GM10266 (cell line): ENCODE data around the gene TPRN.

Experiments used
- DNase-seq: peaks from one replicate; pipeline ENCODE4 v3.0.0; 2012; ENCODE audit errors: extremely low spot score
- TF ChIP-seq, protein P1 (sequence below): IDR thresholded peaks from 2 replicates; pipeline ENCODE4 v1.5.1; 2012; ENCODE audit warnings: mild to moderate bottlenecking, low read depth; ENCODE audit not compliant: control insufficient read depth, insufficient read depth; ENCODE audit errors: missing control alignments

Gene TPRN

DNA sequence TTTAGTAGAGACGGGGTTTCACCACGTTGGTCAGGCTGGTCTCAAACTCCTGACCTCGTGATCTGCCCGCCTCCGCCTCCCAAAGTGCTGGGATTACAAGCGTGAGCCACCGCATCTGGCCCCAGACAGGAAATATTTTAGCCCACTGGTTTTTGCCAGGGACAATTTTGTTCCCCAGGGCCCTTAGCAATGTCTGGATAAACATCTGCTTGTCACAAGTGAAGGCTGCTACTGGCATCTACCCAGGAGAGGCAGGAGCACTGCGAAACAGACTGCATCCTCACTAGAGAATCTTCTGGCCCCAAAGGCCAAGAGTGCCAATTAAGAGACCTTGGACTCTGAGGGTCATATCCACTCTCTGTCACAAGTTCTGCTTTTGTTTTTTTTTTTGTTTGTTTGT, 2.4 kb upstream of the TPRN start:
- TF ChIP-seq, protein P1, sequence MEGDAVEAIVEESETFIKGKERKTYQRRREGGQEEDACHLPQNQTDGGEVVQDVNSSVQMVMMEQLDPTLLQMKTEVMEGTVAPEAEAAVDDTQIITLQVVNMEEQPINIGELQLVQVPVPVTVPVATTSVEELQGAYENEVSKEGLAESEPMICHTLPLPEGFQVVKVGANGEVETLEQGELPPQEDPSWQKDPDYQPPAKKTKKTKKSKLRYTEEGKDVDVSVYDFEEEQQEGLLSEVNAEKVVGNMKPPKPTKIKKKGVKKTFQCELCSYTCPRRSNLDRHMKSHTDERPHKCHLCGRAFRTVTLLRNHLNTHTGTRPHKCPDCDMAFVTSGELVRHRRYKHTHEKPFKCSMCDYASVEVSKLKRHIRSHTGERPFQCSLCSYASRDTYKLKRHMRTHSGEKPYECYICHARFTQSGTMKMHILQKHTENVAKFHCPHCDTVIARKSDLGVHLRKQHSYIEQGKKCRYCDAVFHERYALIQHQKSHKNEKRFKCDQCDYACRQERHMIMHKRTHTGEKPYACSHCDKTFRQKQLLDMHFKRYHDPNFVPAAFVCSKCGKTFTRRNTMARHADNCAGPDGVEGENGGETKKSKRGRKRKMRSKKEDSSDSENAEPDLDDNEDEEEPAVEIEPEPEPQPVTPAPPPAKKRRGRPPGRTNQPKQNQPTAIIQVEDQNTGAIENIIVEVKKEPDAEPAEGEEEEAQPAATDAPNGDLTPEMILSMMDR = no peak
- no peak for DNase-seq

DNA sequence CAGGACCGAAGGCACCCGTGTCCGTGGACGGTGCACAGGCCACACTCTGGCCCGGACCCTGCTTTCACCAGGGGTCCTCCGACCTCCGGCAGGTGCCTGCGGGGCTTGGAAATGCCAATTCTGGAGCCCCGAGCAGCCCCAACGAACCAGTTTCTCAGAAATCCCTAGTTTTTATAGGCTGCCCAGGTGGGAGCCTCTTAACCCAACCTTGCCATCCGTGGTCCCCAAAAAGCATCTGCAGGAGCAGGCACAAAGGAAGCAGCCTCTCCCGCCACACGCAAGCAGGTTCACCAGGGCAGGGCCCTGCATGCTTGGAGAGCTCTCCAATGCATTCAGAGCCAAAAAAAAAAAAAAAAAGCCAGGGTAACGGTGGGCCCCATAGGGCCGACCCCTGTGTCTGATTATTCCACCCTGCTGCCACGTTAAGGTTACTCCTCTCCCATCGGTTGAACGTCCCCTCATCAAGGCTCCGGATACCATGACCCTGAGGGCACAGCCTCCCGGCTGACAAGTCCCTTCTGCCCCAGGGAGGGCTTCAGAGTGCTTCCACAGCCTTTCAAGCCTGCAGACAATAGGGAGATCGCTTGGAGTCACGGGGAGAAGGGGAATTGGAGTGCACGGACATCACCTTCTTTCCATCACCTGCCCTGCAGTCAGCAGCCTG, 796 bp upstream of the TPRN start:
- no peak for DNase-seq
- TF ChIP-seq, protein P1 = no peak

DNA sequence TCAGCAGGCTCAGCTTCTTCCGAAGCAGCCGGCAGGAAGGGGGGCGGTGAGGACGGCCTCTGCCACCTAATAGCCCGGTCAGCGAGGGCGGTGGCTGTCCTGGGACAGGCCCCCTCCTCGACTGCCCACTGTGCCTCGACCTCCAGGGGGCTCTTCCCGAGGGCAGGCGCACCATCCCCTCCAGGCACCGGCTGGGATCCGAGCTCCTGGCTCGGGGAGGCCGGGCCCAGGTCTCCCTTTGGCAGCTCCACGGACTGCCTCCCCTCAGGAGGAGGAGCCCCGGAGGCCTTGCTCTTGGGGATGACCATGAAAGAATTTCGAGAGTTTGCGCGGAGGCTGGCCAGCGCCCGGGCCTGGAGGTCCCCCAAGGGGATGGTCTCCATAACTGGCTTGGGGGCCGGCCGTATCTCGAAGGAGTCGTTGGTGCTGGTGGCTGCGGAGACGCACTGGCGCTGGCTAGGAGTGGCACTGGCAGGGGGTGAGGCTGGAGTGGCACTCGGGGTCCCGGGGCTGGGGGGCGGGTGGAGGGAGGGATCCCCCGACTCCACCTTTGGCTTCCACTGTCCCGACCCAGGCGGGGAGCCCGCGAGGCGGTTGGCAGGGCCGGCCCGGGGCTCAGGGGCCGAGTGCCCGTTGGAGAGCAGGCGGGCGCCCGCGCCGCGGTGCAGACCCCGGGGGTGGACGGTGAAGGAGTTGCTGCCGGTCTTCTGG, 975 bp downstream of the TPRN start:
- no peak for DNase-seq
- TF ChIP-seq, protein P1 = no peak

DNA sequence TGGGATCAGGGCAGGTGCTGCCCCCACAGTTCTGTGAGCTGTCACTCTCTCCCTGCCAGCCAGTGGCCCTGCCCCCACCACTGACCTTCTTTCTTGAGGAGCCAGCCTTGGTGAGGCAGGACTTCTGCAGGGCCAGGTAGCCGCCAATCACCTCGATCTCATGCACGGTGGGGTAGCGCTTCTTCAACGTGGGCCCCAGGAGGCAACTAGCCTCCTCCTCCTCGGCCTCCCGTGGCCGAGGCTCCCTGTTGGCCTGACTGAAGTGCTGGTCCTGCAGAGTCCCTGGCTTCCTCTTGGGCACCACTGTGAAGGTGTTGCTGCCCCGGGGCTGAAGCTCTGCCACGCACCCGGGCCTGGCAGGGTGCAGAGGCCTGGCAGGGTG, 1.6 kb downstream of the TPRN start:
- DNase-seq = no peak
- TF ChIP-seq, protein P1 = no peak

DNA sequence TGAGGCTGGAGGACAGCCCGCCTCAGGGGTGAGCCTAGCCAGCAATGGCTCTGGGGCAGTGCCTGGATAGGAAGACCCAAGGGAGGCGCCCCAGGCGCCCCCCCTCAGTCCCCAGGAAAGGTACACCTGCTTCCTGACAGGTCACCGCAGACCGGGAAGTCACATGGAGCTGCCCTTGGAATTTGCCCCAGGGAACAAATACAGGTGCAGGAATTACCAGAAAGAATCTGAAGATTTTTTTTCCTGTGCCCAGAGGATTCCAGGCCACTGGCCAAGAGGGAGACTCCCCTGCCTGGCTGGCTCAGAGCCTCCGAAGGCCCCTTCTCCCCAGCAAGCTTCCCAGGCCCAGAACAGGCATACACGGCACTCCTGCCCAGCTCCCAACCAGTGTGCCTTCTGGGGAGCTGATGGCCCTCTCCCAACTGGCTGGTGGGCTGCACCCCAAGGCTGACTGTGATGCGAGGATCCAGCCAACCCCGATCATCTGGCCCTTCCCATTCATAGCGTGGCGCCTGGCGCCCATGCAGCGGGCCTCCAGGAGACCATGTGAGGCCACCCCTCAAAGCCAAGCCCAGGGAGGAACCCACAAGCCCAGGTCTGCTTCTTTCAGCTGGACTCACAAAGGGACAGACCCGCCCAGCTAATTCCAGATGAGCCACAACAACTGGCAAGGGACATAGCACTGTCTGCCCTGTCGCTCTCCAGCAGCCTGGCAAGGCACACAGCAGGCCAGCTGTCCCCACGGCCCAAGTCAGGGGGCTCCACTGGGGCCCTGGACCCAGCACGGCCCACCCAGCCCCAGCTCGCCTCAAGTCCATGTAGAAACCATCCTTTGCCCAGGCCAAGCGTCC, 2.3 kb downstream of the TPRN start:
- TF ChIP-seq, protein P1 = no peak
- no peak for DNase-seq

DNA sequence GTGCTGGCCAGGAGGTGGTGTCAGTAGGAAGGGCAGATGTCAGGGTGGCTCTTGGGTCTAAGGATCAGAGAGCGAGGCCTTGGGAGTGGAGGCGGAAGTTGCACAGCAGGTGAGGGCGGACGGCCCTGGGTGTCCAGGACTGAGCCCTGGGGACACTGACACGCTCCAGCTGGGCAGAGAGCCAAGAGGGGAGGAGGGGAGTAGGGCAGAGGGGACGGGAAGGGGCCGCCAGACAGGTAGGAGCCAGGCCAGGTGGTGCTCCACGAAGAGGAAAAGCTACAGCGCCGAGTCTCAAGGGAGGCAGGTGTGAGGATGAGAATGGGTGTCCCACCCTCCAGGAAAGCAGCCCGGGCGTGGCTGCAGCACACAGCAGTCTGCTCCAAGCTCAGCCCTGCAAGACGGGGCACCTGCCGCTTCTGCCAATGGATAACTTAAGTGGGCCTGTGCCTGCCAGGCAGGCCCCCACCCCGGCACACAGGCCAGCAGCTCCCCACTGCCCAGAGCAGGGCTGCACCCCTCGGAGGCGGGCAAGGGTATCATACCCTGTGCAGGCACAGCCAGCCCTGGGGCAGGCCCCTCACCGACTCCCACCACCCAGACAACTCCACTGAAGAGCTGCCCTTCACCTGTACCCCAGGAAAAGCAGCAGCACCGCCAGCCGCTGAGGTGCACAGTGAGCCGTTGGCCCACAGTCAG, 4.9 kb downstream of the TPRN start:
- TF ChIP-seq, protein P1 = no peak
- no peak for DNase-seq
